ENCODE measurements around the gene TRIP13. TPM values are rescaled to one million over a fixed set of nuclear protein-coding genes. Genes with fewer than 3 reads are reported as not detected.

TRIP13 gene
- total and polyA plus RNA-seq, 4 donors, result 2.7 to 6.2 (median 3.2) TPM

- ATAC-seq (ENCODE audit: insufficient read depth, low FRiP score) (no peak), DNase-seq (no peak)
- TF ChIP-seq, protein P1, sequence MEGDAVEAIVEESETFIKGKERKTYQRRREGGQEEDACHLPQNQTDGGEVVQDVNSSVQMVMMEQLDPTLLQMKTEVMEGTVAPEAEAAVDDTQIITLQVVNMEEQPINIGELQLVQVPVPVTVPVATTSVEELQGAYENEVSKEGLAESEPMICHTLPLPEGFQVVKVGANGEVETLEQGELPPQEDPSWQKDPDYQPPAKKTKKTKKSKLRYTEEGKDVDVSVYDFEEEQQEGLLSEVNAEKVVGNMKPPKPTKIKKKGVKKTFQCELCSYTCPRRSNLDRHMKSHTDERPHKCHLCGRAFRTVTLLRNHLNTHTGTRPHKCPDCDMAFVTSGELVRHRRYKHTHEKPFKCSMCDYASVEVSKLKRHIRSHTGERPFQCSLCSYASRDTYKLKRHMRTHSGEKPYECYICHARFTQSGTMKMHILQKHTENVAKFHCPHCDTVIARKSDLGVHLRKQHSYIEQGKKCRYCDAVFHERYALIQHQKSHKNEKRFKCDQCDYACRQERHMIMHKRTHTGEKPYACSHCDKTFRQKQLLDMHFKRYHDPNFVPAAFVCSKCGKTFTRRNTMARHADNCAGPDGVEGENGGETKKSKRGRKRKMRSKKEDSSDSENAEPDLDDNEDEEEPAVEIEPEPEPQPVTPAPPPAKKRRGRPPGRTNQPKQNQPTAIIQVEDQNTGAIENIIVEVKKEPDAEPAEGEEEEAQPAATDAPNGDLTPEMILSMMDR (IDR thresholded peaks at IDR 0.05; ENCODE audit: control extremely low read depth, extremely low read depth), result no peak
- H3K9ac ChIP-seq (ENCODE audit: insufficient read depth in 1 of 2, low read length in 2 of 2), result no peak overlapping the region
- WGBS, 2 donors, result 91 to 96% methylated on average over 10 of the region's 10 CpGs
- H3K4me3 ChIP-seq, result no peak overlapping the region
- no peak overlapping the region for H3K27ac ChIP-seq (ENCODE audit: low read depth in 1 of 2, low read length in 1 of 2)
- H3K27me3 ChIP-seq (ENCODE audit: control insufficient read depth in 3 of 3, insufficient read depth in 3 of 3, low read length in 2 of 3), result no peaks in the 10 kb centered on the region
- no peaks in the 10 kb centered on the region for H3K4me1 ChIP-seq (ENCODE audit: control insufficient read depth in 5 of 5, insufficient read depth in 5 of 5, low read length in 5 of 5)
- peaks cover 40 to 67% (median 49%) of the 10 kb centered on the region in 4 donors for H3K36me3 ChIP-seq (ENCODE audit: control insufficient read depth in 4 of 4, insufficient read depth in 4 of 4, low read length in 4 of 4)
- H3K9me3 ChIP-seq (ENCODE audit: control insufficient read depth in 4 of 4, insufficient read depth in 3 of 4, low read length in 3 of 4), result peaks cover 0 to 3% (median 0%) of the 10 kb centered on the region in 4 donors
Observed at GRCh38 chr5:865771-866170, 26.9 kb upstream of the TRIP13 start.

DNA sequence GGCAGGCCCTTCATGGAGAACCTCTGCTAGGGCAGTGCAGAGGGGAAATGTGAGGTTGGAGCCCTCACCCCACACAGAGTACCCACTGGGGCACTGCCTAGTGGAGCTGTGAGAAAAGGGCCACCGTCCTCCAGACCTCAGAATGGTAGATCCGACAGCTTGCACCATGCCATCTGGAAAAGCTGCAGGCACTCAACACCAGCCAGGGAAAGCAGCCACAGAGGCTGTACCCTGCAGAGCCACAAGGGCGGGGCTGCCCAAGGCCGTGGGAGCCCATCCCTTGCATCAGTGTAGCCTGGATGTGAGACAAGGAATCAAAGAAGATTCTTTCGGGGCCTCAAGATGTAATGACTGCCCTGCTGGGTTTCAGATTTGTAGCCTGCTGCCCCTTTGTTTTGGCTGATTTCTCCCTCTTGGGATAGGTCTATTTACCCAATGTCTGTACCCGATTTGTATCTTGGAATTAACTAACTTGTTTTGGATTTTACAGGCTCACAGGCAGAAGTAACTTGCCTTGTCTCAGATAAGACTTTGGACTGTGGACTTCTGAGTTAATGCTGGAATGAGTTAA is 25.3 kb upstream of the TRIP13 start:
- DNase-seq (no peak), ATAC-seq (ENCODE audit: insufficient read depth, low FRiP score) (no peak)
- H3K9ac ChIP-seq (ENCODE audit: insufficient read depth in 1 of 2, low read length in 2 of 2), result no peak overlapping the region
- peaks cover 0 to 3% (median 0%) of the 10 kb centered on the region in 4 donors for H3K9me3 ChIP-seq (ENCODE audit: control insufficient read depth in 4 of 4, insufficient read depth in 3 of 4, low read length in 3 of 4)
- H3K36me3 ChIP-seq (ENCODE audit: control insufficient read depth in 4 of 4, insufficient read depth in 4 of 4, low read length in 4 of 4), result peaks cover 50 to 82% (median 56%) of the 10 kb centered on the region in 4 donors
- H3K4me1 ChIP-seq (ENCODE audit: control insufficient read depth in 5 of 5, insufficient read depth in 5 of 5, low read length in 5 of 5), result peaks cover 0 to 1% (median 0%) of the 10 kb centered on the region in 5 donors
- no peak overlapping the region for H3K27ac ChIP-seq (ENCODE audit: low read depth in 1 of 2, low read length in 1 of 2)
- H3K27me3 ChIP-seq (ENCODE audit: control insufficient read depth in 3 of 3, insufficient read depth in 3 of 3, low read length in 2 of 3), result no peaks in the 10 kb centered on the region
- WGBS, 2 donors, result 94 to 97% methylated on average over 6 of the region's 6 CpGs
- no peak overlapping the region for H3K4me3 ChIP-seq
- TF ChIP-seq, protein P1 (IDR thresholded peaks at IDR 0.05; ENCODE audit: control extremely low read depth, extremely low read depth), result no peak

DNA sequence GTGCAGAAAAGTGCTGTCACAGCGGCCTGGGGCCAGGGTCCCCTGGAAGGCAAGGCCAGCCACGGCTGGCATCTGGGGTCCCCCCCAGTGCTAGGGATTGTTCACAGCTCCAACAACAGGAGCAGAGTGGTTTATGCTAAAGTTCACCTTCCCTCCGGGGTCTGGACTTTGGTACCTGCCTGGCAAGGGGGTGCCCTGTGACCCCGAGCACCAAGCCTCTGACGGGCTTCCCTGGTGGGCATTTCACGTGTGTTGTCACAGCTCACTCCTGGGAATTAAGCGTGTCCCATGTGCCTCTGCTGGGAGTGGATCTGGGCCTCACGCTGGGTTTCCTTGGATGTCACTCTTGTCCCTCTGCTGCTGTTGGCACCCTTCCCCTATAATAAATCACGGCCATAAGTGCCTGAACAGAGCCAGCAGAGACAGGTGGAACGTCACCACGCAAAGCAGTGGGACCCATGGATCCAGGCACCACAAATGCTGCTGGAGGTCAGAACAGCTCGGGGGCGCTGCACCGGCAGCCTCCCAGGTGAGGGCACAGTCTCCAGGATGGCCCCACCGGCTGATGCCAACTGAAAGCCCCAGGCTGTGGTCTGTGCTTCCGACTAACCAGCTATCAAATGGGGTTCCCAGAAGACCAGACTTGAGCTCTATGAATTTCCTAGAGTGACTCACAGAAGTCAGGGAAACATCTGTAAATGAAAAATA is 24.1 kb upstream of the TRIP13 start:
- H3K9ac ChIP-seq (ENCODE audit: insufficient read depth in 1 of 2, low read length in 2 of 2), result no peak overlapping the region
- no peak overlapping the region for H3K4me3 ChIP-seq
- H3K36me3 ChIP-seq (ENCODE audit: control insufficient read depth in 4 of 4, insufficient read depth in 4 of 4, low read length in 4 of 4), result peaks cover 50 to 75% (median 59%) of the 10 kb centered on the region in 4 donors
- TF ChIP-seq, protein P1 (IDR thresholded peaks at IDR 0.05; ENCODE audit: control extremely low read depth, extremely low read depth), result no peak
- no peak overlapping the region for H3K27ac ChIP-seq (ENCODE audit: low read depth in 1 of 2, low read length in 1 of 2)
- DNase-seq, result no peak
- H3K9me3 ChIP-seq (ENCODE audit: control insufficient read depth in 4 of 4, insufficient read depth in 3 of 4, low read length in 3 of 4), result peaks cover 0 to 3% (median 0%) of the 10 kb centered on the region in 4 donors
- H3K27me3 ChIP-seq (ENCODE audit: control insufficient read depth in 3 of 3, insufficient read depth in 3 of 3, low read length in 2 of 3), result no peaks in the 10 kb centered on the region
- H3K4me1 ChIP-seq (ENCODE audit: control insufficient read depth in 5 of 5, insufficient read depth in 5 of 5, low read length in 5 of 5), result peaks cover 0 to 2% (median 0%) of the 10 kb centered on the region in 5 donors
- no peak for ATAC-seq (ENCODE audit: insufficient read depth, low FRiP score)
- WGBS, 2 donors, result 97 to 98% methylated on average over 16 of the region's 16 CpGs
